ENCODE measurements around the gene HECW1.

DNA sequence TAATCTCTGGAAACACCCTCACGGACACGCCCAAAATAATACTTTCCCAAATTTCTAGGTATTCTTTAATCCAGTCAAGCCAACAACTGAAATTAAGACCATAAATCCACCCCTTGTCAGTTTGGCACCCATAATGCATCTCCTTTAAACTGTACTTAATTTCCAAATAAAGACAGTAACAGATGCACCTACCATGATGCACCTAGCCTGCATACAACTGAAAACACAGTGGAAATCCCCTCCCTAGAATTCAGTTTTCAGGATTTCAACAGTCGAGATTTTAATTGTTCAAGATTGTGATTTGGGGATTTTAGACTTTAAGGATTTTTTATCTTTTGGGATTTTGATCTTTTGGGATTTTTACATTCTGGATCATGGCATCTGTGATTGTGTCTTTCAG lies 487.6 kb downstream of the HECW1 start:
- no peak for TF ChIP-seq CTCF (optimal IDR thresholded peaks at IDR 0.05 in 1 of 3, IDR thresholded peaks at IDR 0.05 in 1 of 3, conservative IDR thresholded peaks at IDR 0.05 in 1 of 3; ENCODE audit: extremely low read depth in 1 of 3, insufficient read depth in 2 of 3, low read length in 3 of 3)
- TF ChIP-seq EZH2 (IDR thresholded peaks at IDR 0.05; ENCODE audit: low read length): no peak

All from keratinocyte (primary cell).